ENCODE measurements around the gene CNEP1R1.

CNEP1R1 gene

DNA sequence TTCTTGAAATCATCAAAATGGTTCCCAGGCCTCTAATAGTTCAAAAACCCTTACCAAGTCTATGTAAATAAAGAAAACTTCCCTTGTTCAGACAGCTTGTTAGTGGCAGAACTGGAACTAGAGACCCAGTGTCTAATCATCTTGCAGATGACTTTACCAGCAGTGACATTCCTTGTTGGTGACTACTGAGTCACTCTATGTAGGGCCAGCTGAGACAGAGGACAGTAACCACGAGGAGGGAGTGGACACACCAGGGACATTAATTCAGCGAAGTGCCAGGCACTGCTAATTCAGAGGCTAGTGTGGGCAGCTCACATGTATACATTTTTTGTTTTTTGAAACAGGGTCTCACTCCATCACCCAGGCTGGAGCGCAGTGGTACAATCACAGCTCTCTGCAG lies 34.6 kb downstream of the CNEP1R1 start:
- DNase-seq (ENCODE audit: low read depth in 2 of 3, low spot score in 1 of 3), result no peak

DNA sequence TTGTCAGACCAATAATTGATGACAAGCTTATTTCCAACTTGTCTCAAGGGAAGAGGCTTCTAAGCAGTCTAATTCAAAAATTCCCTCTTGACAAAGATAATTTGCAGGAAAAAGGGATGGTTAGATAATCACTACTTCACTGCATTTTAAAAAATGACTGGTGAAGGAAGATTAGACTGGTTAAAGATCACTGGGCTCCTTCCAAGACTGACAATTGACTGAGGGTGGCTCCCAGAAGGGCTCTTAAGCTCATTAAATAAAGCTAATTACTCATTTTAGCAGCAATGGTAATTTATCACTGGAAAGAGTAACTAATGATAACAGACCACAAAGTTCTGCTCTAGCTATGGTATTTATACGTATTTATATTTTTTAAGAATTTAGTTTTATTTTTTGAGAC lies 36.3 kb downstream of the CNEP1R1 start:
- DNase-seq (ENCODE audit: low read depth in 2 of 3, low spot score in 1 of 3), result no peak

DNA sequence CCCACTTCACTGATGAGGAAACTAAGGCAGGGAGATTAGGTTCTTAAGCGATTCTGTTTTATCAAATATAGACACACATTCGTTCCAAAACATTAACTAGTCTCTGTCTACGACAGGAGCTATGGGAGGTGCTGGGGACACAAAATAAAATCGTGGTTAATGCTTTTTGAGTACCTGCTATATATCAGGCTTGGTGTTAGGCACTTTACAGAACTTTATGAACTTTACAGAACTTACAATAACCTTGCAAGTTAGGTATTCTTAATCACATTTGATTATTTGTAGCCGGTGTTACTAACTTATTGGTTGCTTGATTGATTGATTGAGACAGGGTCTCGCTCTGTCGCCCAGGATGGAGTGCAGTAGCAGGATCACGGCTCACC lies 40.2 kb downstream of the CNEP1R1 start:
- no peak for DNase-seq (ENCODE audit: low read depth in 2 of 3, low spot score in 1 of 3)

DNA sequence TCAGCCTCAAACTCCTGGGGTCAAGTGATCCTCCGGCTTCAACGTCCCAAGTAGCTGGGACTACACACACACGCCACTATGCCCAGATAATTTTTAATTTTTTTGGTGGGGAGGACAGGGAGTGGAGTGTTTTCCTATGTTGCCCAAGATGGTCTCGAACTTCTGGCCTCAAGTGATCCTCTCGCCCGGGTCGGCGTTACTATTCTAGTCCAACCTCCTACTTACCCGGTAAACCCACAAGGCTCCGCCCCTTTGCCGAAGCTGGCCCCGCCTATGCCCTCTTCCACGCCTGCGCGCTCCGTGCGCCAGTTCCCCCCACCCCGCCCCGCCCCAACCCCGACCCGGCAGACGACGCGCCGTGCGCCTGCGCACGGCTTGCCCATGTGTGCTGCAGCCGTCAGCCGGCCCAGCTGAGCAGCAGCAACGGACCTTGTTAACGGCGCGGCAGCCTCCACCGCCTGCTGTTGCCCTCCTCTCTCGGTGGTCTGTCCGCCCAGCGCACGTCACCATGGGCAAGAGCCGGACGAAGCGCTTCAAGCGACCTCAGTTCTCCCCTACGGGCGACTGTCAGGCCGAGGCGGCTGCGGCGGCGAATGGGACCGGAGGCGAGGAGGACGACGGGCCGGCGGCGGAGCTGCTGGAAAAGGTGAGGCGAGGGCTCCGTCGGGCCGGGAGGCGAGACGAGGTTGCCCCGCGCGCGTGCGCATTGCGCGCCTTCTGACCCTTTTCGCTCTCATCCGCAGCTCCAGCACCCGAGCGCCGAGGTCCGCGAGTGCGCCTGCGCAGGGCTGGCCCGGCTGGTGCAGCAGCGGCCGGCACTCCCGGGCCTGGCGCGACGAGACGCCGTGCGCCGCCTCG lies 40.8 kb downstream of the CNEP1R1 start, which contains the start of gene HEATR3:
HEATR3 (plus strand) TSS at position 347 of the 858 bp plus-strand sequence; CDS start at position 509, 162 bp downstream.
- peak; percentile 92 to 98 (median 92) for DNase-seq (ENCODE audit: low read depth in 2 of 3, low spot score in 1 of 3)

DNA sequence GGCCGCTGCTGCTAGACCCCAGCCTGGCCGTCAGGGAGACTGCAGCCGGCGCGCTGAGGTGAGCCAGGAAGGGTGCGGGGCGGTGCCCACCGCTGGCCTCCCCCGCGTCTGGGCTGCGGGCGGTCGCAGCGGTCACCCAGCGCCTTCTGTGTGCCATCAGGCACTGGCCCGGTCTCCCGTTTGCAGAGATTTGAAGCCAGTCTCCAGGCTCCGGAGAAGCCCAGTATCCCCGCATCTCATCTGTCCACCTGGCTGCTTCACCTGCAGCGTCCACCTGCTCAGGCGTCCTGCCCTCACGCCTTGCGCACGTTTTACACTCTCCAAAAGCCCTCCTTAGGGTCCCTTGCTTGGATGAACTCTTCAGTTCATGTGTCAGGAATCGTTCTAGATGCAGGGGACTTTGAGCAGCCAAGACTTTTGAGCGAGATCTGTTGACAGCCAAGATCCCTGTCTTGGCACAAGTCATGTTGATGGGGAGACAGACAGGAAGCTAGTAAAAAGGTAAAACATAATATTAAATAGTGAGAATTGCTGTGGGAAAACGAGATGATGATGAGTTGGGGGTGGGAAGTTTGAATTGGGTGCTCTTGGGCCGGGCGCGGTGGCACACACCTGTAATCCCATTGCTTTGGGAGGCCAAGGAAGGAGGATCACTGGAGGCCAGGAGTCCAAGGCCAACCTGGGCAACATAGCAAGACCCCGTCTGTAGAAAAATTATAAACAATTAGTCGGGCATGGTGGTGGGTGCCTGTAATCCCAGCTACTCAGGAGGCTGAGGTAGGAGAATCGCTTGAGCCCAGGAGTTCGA lies 41.7 kb downstream of the CNEP1R1 start:
- no peak for DNase-seq (ENCODE audit: low read depth in 2 of 3, low spot score in 1 of 3)

DNA sequence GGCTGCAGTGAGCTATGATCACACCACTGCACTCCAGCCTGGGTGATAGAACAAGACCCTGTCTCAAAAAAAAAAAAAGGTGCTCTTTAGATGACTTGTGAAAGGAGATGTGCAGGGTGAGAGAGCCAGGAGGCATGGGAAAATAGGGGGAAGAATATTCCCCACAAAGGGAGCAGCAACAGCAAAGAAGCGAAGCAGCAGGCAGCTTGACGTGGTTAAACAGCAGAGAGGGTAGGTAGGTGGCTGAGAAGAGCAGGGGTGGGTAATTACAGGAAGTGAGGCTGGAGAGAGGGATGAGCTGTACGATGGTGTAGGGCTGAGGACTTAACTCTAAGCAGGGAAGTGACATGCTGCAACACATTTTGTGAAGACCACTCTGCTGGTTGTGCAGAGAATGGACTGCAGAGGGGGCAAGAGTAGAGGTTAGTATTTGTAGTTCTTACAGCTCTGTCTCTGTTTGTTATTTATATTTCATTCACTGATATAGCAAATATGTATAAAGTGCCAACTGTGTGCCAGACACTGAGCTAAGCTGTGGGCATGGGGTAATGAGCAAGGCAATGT lies 42.3 kb downstream of the CNEP1R1 start:
- DNase-seq (ENCODE audit: low read depth in 2 of 3, low spot score in 1 of 3), result peak in 1 of 3 donors; percentile 24

DNA sequence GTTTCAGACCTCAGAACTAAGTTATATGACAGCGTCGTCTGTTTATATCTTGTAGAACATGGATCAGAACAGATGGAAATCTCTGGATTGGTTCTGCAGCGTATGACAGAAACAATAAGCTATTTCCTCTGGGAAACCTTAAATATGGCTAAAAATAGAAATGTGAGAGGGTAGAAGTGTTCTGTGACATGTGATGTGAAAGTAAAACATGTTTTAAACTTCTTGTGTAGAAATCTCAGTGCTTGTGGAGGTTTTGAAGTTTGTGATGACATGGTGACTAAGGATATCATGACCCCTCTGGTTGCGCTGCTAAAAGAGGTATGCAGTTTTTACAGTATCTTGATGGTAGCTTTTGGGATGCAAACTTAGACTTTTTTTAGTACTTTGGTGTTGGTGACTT lies 43.5 kb downstream of the CNEP1R1 start:
- DNase-seq (ENCODE audit: low read depth in 2 of 3, low spot score in 1 of 3), result no peak

DNA sequence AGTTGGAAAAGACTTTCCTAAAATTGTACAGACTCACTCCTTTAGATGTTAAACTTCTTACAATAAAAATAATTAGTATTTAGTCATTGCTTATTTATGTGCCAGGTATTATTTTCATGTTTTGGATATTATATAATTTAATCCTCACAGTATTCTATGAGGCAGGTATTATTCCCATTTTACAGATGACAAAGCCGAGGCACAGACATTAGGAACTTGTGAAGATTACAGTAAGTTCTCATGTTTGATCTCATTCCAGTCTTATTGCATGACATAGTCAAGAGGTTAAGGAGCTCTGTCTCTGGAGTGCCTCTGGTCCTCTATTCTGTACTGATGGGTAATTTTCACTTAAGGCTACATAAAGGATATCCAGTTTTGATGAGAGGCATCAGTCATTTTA lies 44.0 kb downstream of the CNEP1R1 start:
- no peak for DNase-seq (ENCODE audit: low read depth in 2 of 3, low spot score in 1 of 3)

DNA sequence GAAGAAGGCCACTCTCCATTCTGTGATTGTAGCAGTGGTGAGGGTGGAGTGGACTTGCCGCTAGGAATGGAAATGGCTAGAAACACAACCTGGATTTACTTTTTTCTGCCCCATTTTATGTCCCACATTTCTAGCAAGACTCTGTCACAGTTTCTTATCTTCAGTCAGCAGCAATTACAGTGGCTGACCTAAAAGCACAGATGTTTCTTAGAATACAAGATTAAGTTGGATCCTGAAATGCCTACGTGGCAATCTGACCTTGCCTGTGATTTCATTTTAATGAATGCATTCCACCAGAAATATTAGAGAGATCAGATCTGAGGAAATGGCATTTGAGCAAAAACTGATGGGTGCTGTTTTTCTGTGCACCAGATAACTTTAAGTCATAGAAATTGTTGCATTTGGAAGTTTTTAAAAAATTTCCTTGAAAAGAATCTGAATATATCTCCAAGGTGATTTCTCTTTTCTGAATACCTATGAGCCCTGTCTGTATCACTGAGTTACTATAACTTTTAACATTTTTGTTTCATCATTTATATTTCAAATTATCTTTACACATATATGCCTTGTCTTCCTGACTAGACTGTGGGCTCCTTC lies 46.1 kb downstream of the CNEP1R1 start:
- no peak for DNase-seq (ENCODE audit: low read depth in 2 of 3, low spot score in 1 of 3)

DNA sequence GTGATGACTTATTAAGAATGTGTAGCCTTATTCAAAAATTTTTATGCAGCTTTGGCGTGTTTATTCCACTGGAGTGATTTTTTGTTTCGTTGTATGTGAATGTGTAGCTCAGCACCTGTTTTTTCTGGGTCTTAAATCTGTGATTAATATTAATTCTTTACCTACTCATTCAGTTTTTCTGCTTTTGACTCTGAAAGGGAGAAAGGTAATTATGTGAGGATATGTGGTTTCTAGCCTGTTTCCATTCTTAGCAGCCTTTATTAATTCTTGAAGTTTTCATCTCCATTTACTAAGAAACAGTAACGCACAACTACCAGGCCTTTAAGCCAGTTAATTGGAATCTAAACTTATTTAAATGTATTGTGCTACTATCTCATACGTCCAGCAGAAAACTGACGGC lies 47.7 kb downstream of the CNEP1R1 start:
- no peak for DNase-seq (ENCODE audit: low read depth in 2 of 3, low spot score in 1 of 3)

DNA sequence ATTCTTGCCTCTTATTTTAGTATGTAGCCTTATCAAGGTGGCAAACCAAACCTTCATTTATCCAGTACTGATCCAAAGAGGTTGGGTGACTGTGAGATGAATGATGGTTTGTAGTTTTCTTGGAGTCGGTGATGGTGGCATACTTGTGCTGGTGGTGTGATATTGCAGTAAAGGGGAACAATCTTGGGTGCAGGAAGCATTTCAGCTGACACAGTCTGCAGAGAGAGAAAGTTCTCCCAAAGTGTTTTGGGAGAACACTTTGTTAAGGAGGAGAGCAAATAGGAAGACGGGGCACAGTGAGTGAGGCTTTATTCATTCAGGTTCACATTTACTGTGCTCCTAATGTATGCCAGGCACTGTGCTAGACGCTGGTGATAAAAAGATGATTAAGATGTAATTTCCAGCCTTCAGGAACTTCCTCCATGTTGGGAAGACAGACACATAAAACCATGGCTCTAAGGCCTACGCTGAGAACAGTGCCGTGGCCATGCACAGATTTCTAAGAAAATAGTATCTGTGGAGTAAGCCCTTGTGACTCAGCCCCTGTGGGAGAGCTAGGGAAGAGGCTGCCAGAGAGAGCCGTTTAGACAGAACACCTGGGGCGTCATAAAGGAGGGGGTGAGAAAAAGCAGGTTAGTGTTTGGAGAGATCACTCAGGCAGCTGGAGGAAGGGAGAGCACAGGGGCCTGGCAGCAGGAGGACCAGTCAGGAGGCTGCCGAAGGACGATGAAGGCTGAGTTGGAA lies 54.5 kb downstream of the CNEP1R1 start:
- no peak for DNase-seq (ENCODE audit: low read depth in 2 of 3, low spot score in 1 of 3)

DNA sequence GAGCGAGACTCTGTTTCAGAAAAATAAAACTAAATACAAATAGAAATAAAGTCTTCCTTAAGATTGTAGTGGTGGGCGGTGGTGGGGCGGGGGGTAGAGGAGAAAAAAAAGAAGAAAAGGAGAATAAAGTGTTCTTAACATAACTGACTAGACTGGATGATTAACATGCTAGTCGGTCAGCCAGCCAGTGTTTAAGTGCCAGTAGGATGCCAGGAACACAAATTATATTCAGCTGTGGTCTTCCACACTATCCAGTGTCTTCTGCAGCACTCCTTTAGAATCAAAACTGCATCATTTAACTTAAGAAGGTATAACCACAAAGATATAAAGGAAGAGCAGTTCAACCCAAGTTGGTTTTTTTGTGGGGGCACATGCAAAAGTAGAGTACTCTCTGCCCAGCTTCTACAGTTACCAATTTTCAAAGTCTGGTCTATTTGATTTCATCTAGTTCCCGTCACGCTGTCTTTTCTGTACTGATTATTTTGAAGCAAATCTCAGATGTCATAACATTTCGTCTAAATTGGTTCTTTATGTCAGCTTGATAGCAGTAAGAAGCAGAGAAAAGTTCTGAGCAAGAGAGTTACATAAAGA lies 56.5 kb downstream of the CNEP1R1 start:
- no peak for DNase-seq (ENCODE audit: low read depth in 2 of 3, low spot score in 1 of 3)

DNA sequence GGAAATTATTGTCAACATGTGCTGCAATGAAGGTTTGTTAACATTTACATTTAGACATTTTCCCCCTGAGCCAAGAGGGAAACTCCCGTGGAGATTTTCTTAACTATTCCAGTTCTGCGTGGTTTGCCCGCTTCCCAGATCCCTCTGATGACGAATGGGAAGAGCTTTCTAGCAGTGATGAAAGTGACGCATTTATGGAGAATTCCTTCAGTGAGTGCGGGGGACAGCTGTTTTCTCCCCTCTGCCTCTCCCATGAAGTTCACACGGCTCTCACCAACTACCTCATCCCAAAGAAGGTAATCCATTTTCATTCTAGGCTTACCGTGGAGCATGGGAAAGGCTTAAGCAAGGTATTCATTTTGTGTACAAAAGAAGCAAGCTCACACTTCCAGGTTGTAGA lies 59.0 kb downstream of the CNEP1R1 start:
- no peak for DNase-seq (ENCODE audit: low read depth in 2 of 3, low spot score in 1 of 3)

DNA sequence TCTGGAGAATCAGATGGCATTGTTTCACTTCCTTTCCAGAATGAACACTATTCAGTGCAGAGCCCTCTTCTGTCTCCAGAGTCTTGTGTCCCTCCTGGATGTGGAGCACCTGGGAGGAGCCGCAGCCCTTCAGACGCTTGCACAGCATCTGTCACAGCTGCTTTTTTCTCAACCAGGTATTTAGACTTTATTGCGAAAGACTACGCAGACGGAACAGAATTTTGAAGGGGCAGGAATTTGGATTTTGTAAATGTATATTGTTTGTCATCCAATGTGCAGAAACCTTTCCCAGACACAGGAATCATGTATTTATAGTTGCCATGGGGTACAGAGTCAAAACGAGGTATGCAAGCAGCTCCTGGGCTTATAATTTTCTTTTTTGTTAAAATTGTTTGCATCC lies 61.2 kb downstream of the CNEP1R1 start:
- DNase-seq (ENCODE audit: low read depth in 2 of 3, low spot score in 1 of 3), result no peak
